IMR-90 (cell line): Measurements from ENCODE around the gene COL4A5. TPM values are rescaled to one million over a fixed set of nuclear protein-coding genes. Genes with fewer than 3 reads are reported as not detected.

Source experiments
- ATAC-seq: fragments of 200-7000 bp; cut with Tn5 transposase; 2 replicates; pipeline ENCODE4 v1.9.1; 2020; ENCODE audit warnings: low read depth, mild to moderate bottlenecking, moderate library complexity
- BruUV-seq: library from RNA; stranded (reverse); fragments of 400-500 nt; replicated peaks from 2 replicates; lab custom pipeline; 2021; lab: Mats Ljungman, UMichigan
- CTCF ChIA-PET: fragments of 300-600 bp; formaldehyde crosslinking; extraction: SDS; loops from one replicate; lab custom pipeline; 2021; ENCODE audit warnings: antibody characterized with exemption; lab: Yijun Ruan, JAX
- POLR2A ChIA-PET: fragments of 300-600 bp; sonication (Branson Sonifier 250); formaldehyde crosslinking; loops from one replicate; lab custom pipeline; 2022; ENCODE audit warnings: antibody characterized with exemption; ENCODE audit not compliant: unreplicated experiment; lab: Charles Lee
- DNase-seq: peaks from one replicate; pipeline ENCODE4 v3.0.0; 2013
- H2AFZ ChIP-seq: replicated peaks from 2 replicates; pipeline ENCODE3; 2013; ENCODE audit warnings: low read length, mild to moderate bottlenecking; ENCODE audit not compliant: poor library complexity
- H2AK5ac ChIP-seq: 2 replicates; pipeline ENCODE4 v1.6.1; 2013; ENCODE audit warnings: low read depth, low read length, inconsistent platforms
- H2AK9ac ChIP-seq: replicated peaks from 2 replicates; pipeline ENCODE3; 2013; ENCODE audit warnings: mild to moderate bottlenecking, low read depth, low read length, moderate library complexity; ENCODE audit not compliant: poor library complexity
- H2BK120ac ChIP-seq: 2 replicates; pipeline ENCODE4 v1.6.1; 2013; ENCODE audit warnings: low read depth, low read length, inconsistent platforms
- H2BK15ac ChIP-seq: 3 replicates; pipeline ENCODE4 v1.6.1; 2013; ENCODE audit warnings: low read depth, low read length, inconsistent platforms
- H2BK20ac ChIP-seq: 2 replicates; pipeline ENCODE4 v1.6.1; 2013; ENCODE audit warnings: low read depth, mild to moderate bottlenecking, inconsistent platforms, low read length, moderate library complexity
- H2BK5ac ChIP-seq: 2 replicates; pipeline ENCODE4 v1.6.1; 2013; ENCODE audit warnings: mild to moderate bottlenecking, low read depth, low read length, inconsistent platforms; ENCODE audit not compliant: poor library complexity, severe bottlenecking
- H3K14ac ChIP-seq: replicated peaks from 2 replicates; pipeline ENCODE4 v1.6.1; 2013; ENCODE audit warnings: low read depth, low read length, inconsistent platforms
- H3K18ac ChIP-seq: 2 replicates; pipeline ENCODE4 v1.6.1; 2013; ENCODE audit warnings: low read depth, low read length, control low read depth
- H3K23ac ChIP-seq: 2 replicates; pipeline ENCODE4 v1.6.1; 2013; ENCODE audit warnings: low read depth, low read length, inconsistent platforms
- H3K27ac ChIP-seq: 2 replicates; pipeline ENCODE4 v1.5.1; 2013; ENCODE audit warnings: mild to moderate bottlenecking, control low read depth, low read length; ENCODE audit not compliant: insufficient read depth
- H3K27me3 ChIP-seq: 2 replicates; pipeline ENCODE4 v1.6.1; 2013; ENCODE audit warnings: low read length; ENCODE audit not compliant: control insufficient read depth, insufficient read depth
- H3K36me3 ChIP-seq: 2 replicates; pipeline ENCODE4 v1.6.1; 2013; ENCODE audit warnings: low read length, mixed read lengths; ENCODE audit not compliant: control insufficient read depth, insufficient read depth
- H3K4ac ChIP-seq: 2 replicates; pipeline ENCODE4 v1.6.1; 2013; ENCODE audit warnings: low read depth, low read length, inconsistent platforms
- H3K4me1 ChIP-seq: 2 replicates; pipeline ENCODE4 v1.6.1; 2013; ENCODE audit warnings: low read length, mixed read lengths; ENCODE audit not compliant: control insufficient read depth, insufficient read depth
- H3K4me2 ChIP-seq: 2 replicates; pipeline ENCODE4 v1.6.1; 2013; ENCODE audit warnings: low read depth, mild to moderate bottlenecking, control low read depth, low read length, moderate library complexity
- H3K4me3 ChIP-seq: 2 replicates; pipeline ENCODE4 v1.5.1; 2013; ENCODE audit warnings: low read depth, mild to moderate bottlenecking, control low read depth, low read length, moderate library complexity; ENCODE audit not compliant: insufficient read depth
- H3K56ac ChIP-seq: 2 replicates; pipeline ENCODE4 v1.6.1; 2013; ENCODE audit warnings: low read length, inconsistent platforms; ENCODE audit not compliant: insufficient read depth; ENCODE audit errors: extremely low read depth
- H3K79me1 ChIP-seq, 2 experiments: 2 replicates each; pipeline ENCODE4 v1.6.1; 2013; ENCODE audit warnings: low read length in 2 of 2, inconsistent platforms in 1 of 2, low read depth in 1 of 2
- H3K9ac ChIP-seq: 2 replicates; pipeline ENCODE4 v1.6.1; 2013; ENCODE audit warnings: low read depth, low read length, control low read depth
- H3K9me1 ChIP-seq: 2 replicates; pipeline ENCODE4 v1.6.1; 2013; ENCODE audit warnings: low read length, inconsistent platforms; ENCODE audit not compliant: insufficient read depth
- H3K9me3 ChIP-seq: 2 replicates; pipeline ENCODE4 v1.6.1; 2013; ENCODE audit warnings: low read length; ENCODE audit not compliant: control insufficient read depth, insufficient read depth
- H4K20me1 ChIP-seq: 2 replicates; pipeline ENCODE4 v1.6.1; 2013; ENCODE audit warnings: low read length, inconsistent platforms; ENCODE audit not compliant: insufficient read depth
- H4K5ac ChIP-seq: 2 replicates; pipeline ENCODE4 v1.6.1; 2013; ENCODE audit warnings: mild to moderate bottlenecking, low read depth, low read length, control low read depth
- H4K8ac ChIP-seq, 2 experiments: 2 replicates each; pipeline ENCODE4 v1.6.1; 2013; ENCODE audit warnings: low read depth in 2 of 2, low read length in 2 of 2, control low read depth in 1 of 2, inconsistent platforms in 1 of 2
- H4K91ac ChIP-seq: 2 replicates; pipeline ENCODE4 v1.6.1; 2013; ENCODE audit warnings: low read depth, low read length, inconsistent platforms; ENCODE audit not compliant: insufficient read depth
- BHLHE40 ChIP-seq: fragments of 150-350 bp; IDR thresholded peaks from 2 replicates; pipeline ENCODE4 v1.6.1; 2016; ENCODE audit warnings: mild to moderate bottlenecking, low read depth, low read length
- CEBPB ChIP-seq: IDR thresholded peaks from 2 replicates; pipeline ENCODE4 v1.6.1; 2012; ENCODE audit warnings: low read depth, low read length, improper control_type of control experiment
- CHD1 ChIP-seq: IDR thresholded peaks from 2 replicates; pipeline ENCODE4 v1.6.1; 2012; ENCODE audit warnings: low read depth, low read length, improper control_type of control experiment
- FOS ChIP-seq: fragments of 150-350 bp; IDR thresholded peaks from 2 replicates; pipeline ENCODE4 v1.6.1; 2016; ENCODE audit warnings: low read depth, low read length
- MAFK ChIP-seq: IDR thresholded peaks from 2 replicates; pipeline ENCODE4 v1.6.1; 2012; ENCODE audit warnings: low read depth, low read length, improper control_type of control experiment
- MAZ ChIP-seq: IDR thresholded peaks from 2 replicates; pipeline ENCODE4 v1.6.1; 2012; ENCODE audit warnings: low read depth, mild to moderate bottlenecking, low read length, improper control_type of control experiment, moderate library complexity, borderline replicate concordance
- MXI1 ChIP-seq: IDR thresholded peaks from 2 replicates; pipeline ENCODE4 v1.6.1; 2012; ENCODE audit warnings: low read depth, mild to moderate bottlenecking, low read length, moderate library complexity, borderline replicate concordance
- POLR2A ChIP-seq: IDR thresholded peaks from 2 replicates; pipeline ENCODE4 v1.6.1; 2012; ENCODE audit warnings: mild to moderate bottlenecking, low read depth, low read length
- RAD21 ChIP-seq: IDR thresholded peaks from 2 replicates; pipeline ENCODE4 v1.6.1; 2012; ENCODE audit warnings: low read length, improper control_type of control experiment
- RCOR1 ChIP-seq: IDR thresholded peaks from 2 replicates; pipeline ENCODE4 v1.6.1; 2012; ENCODE audit warnings: mild to moderate bottlenecking, low read length, improper control_type of control experiment; ENCODE audit not compliant: insufficient replicate concordance
- RFX5 ChIP-seq: IDR thresholded peaks from 2 replicates; pipeline ENCODE4 v1.8.0; 2012; ENCODE audit warnings: low read depth, mild to moderate bottlenecking, low read length, moderate library complexity
- SMC3 ChIP-seq: fragments of 150-350 bp; IDR thresholded peaks from 2 replicates; pipeline ENCODE4 v1.6.1; 2016; ENCODE audit warnings: low read depth, mild to moderate bottlenecking, antibody characterized with exemption, low read length, moderate library complexity
- WGBS, 2 experiments: methylation state at CpG; one replicate each; pipeline versions ENCODE4 v1.1.5 to v1.1.7; 2013; ENCODE audit warnings: missing lambda C conversion rate in 2 of 2; ENCODE audit not compliant: insufficient read length in 1 of 2; ENCODE audit errors: extremely low coverage in 2 of 2; 5-methylcytosine and 5-hydroxymethylcytosine counted together
- dilution Hi-C: fragments of 300-500 bp; cut with HindIII; formaldehyde crosslinking; loops from one replicate; pipeline ENCODE4 v1.14.3; 2018; ENCODE audit warnings: low sequenced_read_pairs; ENCODE audit not compliant: unreplicated experiment
- in situ Hi-C: fragments of 300-500 bp; cut with MboI; formaldehyde crosslinking; loops from 3 replicates; pipeline ENCODE4 v1.14.3; 2019; ENCODE audit warnings: low sequenced_read_pairs, inconsistent platforms, mixed read lengths
- intact Hi-C: fragments of 100-400 bp; cut with micrococcal nuclease; formaldehyde crosslinking; loops from 2 replicates; pipeline ENCODE4 v1.10.0; 2022
- polyA plus RNA-seq, 3 experiments: library from polyadenylated mRNA; depleted of rRNA; stranded (reverse); fragments of >200 nt; gene quantifications; 2 replicates each; pipeline ENCODE4 v1.2.3, GENCODE V29; 2012; ENCODE audit warnings: low replicate concordance in 1 of 3
- total RNA-seq: library from RNA; depleted of rRNA; stranded (reverse); fragments of >200 nt; gene quantifications from 2 replicates; pipeline ENCODE4 v1.2.3, GENCODE V29; 2012
- TF ChIP-seq, protein P1 (sequence below): fragments of 150-350 bp; IDR thresholded peaks from 2 replicates; pipeline ENCODE4 v1.6.1; 2017; ENCODE audit warnings: mild to moderate bottlenecking, antibody characterized with exemption, low read length, low read depth
- TF ChIP-seq, protein P2 (sequence below): fragments of 150-350 bp; IDR thresholded peaks from 2 replicates; pipeline ENCODE4 v1.6.1; 2016; ENCODE audit warnings: low read depth, mild to moderate bottlenecking, low read length, moderate library complexity, borderline replicate concordance
- TF ChIP-seq, protein P3 (sequence below): conservative IDR thresholded peaks from 2 replicates; pipeline ENCODE4 v1.5.1; 2012; ENCODE audit warnings: mild to moderate bottlenecking, low read depth, low read length, improper control_type of control experiment

Gene COL4A5
- total and polyA plus RNA-seq, 2 of the 4 experiments (the other 2 are of a cell fraction): 16.3 to 26.6 TPM

DNA sequence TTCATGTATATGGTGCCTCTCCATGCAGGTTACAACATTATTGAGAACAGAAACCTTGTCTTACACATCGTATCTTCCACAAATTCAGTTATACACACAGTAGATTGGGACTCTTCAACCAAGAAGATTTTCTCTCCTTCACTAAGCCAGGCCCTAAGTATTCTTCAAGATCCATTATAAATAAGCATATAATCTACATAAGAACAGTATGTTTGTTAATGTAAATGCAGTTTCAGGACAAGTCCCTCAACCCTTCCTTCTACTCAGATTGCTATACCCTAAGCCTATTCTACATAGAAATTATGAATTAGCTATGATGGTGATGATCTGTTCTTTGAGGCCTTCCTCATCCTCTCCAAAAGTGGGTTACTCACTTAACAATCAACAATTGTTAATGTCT lies 42.7 kb upstream of the COL4A5 start:
- Histone ChIP-seq H3K4me2 (no peak overlapping the region), H3K4ac (no peak overlapping the region), H2BK5ac (no peak overlapping the region), H2AK5ac (no peak overlapping the region), H4K20me1 (no peaks in the 10 kb centered on the region), H3K9me1 (no peaks in the 10 kb centered on the region), H2BK15ac (no peak overlapping the region), H3K23ac (no peak overlapping the region), H2BK120ac (peak overlapping the region; percentile 25; the same call in 1 of the 2 replicates), H2AK9ac (no peak overlapping the region), H3K18ac (no peak overlapping the region), H4K91ac (no peak overlapping the region), H3K9ac (no peak overlapping the region), H3K14ac (no peak overlapping the region), H3K56ac (no peak overlapping the region), H2AFZ (no peak overlapping the region), H4K8ac (no peak overlapping the region), H2BK20ac (no peak overlapping the region), H3K27me3 (no peaks in the 10 kb centered on the region; the same call in 1 of the 2 replicates), H3K9me3 (no peaks in the 10 kb centered on the region), H3K4me1 (no peaks in the 10 kb centered on the region), H3K36me3 (no peaks in the 10 kb centered on the region), H4K5ac (no peak overlapping the region), H3K4me3 (no peak overlapping the region), H3K27ac (no peak overlapping the region), H3K79me1 (no peaks in the 10 kb centered on the region)
- in situ Hi-C loops (no loop called here), intact Hi-C loops (no loop called here), dilution Hi-C loops (no loop called here)
- WGBS, 2 experiments: no CpG with 5 or more reads among the region's 1 CpG
- POLR2A ChIA-PET: no interaction called here
- DNase-seq (no peak), ATAC-seq (no peak)
- BruUV-seq: no TSS peak
- CTCF ChIA-PET: no interaction called here
- TF ChIP-seq RCOR1 (no peak), MXI1 (no peak), FOS (no peak), CEBPB (no peak), MAZ (no peak), RFX5 (no peak), SMC3 (no peak), CHD1 (no peak), RAD21 (no peak), POLR2A (no peak), BHLHE40 (no peak), MAFK (no peak)
- TF ChIP-seq, protein P1, sequence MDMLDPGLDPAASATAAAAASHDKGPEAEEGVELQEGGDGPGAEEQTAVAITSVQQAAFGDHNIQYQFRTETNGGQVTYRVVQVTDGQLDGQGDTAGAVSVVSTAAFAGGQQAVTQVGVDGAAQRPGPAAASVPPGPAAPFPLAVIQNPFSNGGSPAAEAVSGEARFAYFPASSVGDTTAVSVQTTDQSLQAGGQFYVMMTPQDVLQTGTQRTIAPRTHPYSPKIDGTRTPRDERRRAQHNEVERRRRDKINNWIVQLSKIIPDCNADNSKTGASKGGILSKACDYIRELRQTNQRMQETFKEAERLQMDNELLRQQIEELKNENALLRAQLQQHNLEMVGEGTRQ: no peak
- TF ChIP-seq, protein P2, sequence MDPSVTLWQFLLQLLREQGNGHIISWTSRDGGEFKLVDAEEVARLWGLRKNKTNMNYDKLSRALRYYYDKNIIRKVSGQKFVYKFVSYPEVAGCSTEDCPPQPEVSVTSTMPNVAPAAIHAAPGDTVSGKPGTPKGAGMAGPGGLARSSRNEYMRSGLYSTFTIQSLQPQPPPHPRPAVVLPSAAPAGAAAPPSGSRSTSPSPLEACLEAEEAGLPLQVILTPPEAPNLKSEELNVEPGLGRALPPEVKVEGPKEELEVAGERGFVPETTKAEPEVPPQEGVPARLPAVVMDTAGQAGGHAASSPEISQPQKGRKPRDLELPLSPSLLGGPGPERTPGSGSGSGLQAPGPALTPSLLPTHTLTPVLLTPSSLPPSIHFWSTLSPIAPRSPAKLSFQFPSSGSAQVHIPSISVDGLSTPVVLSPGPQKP: no peak
- TF ChIP-seq, protein P3, sequence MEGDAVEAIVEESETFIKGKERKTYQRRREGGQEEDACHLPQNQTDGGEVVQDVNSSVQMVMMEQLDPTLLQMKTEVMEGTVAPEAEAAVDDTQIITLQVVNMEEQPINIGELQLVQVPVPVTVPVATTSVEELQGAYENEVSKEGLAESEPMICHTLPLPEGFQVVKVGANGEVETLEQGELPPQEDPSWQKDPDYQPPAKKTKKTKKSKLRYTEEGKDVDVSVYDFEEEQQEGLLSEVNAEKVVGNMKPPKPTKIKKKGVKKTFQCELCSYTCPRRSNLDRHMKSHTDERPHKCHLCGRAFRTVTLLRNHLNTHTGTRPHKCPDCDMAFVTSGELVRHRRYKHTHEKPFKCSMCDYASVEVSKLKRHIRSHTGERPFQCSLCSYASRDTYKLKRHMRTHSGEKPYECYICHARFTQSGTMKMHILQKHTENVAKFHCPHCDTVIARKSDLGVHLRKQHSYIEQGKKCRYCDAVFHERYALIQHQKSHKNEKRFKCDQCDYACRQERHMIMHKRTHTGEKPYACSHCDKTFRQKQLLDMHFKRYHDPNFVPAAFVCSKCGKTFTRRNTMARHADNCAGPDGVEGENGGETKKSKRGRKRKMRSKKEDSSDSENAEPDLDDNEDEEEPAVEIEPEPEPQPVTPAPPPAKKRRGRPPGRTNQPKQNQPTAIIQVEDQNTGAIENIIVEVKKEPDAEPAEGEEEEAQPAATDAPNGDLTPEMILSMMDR: no peak
